ENCODE data around the gene PALLD.

- TF ChIP-seq CTCF (conservative IDR thresholded peaks at IDR 0.05; ENCODE audit: low read depth, low read length): no peak
- no peak for TF ChIP-seq EZH2 (IDR thresholded peaks at IDR 0.05; ENCODE audit: low read length, unreplicated experiment)
- TF ChIP-seq EZH2phosphoT487 (IDR thresholded peaks at IDR 0.05; ENCODE audit: borderline replicate concordance, low read length): no peak
Measured at GRCh38 chr4:168777277-168777965, 280.6 kb downstream of the PALLD start.
